Naive B cell (primary cell): ENCODE measurements around the gene CLDN8. TPM values are rescaled to one million over a fixed set of nuclear protein-coding genes. Genes with fewer than 3 reads are reported as not detected.

Experiments
- ATAC-seq, 2 donors: fragments of 150-1000 bp; cut with Tn5 transposase; 2 replicates each; pipeline ENCODE4 v1.10.0; 2021; ENCODE audit warnings: low read depth in 2 of 2, mild to moderate bottlenecking in 2 of 2, moderate library complexity in 2 of 2
- DNase-seq: peaks from one replicate; pipeline ENCODE4 v3.0.0; 2022
- H3K27ac Mint-ChIP-seq, 6 donors: one replicate each; pipeline ENCODE4 v1.8.0; 2020 to 2022; ENCODE audit warnings: mild to moderate bottlenecking in 6 of 6, mixed read lengths in 6 of 6, moderate library complexity in 5 of 6, inconsistent platforms in 2 of 6
- H3K27me3 Mint-ChIP-seq, 3 donors: one replicate each; pipeline ENCODE4 v1.8.0; 2021 to 2022; ENCODE audit warnings: mixed read lengths in 3 of 3, mild to moderate bottlenecking in 1 of 3
- H3K36me3 Mint-ChIP-seq, 2 donors: one replicate each; pipeline ENCODE4 v1.8.0; 2020 to 2022; ENCODE audit warnings: mixed read lengths in 2 of 2, inconsistent platforms in 1 of 2, mild to moderate bottlenecking in 1 of 2
- H3K4me1 Mint-ChIP-seq, 3 donors: one replicate each; pipeline ENCODE4 v1.8.0; 2020 to 2022; ENCODE audit warnings: mixed read lengths in 3 of 3, inconsistent platforms in 1 of 3, mild to moderate bottlenecking in 1 of 3, moderate library complexity in 1 of 3
- H3K4me3 Mint-ChIP-seq, 8 donors: one replicate each; pipeline ENCODE4 v1.8.0; 2020 to 2022; ENCODE audit warnings: mild to moderate bottlenecking in 8 of 8, mixed read lengths in 8 of 8, moderate library complexity in 8 of 8, inconsistent platforms in 2 of 8
- H3K9me3 Mint-ChIP-seq, 7 donors: one replicate each; pipeline ENCODE4 v1.8.0; 2020 to 2022; ENCODE audit warnings: mixed read lengths in 7 of 7, mild to moderate bottlenecking in 5 of 7, inconsistent platforms in 2 of 7, moderate library complexity in 1 of 7
- polyA plus RNA-seq, 6 donors: library from polyadenylated mRNA; unstranded; fragments of 300-500 nt; fragmentation: Illumina TruSeq; gene quantifications; one replicate each; pipeline ENCODE4 v1.2.3, GENCODE V29; 2021; ENCODE audit warnings: low read depth in 6 of 6

The CLDN8 gene
- polyA plus RNA-seq, 6 donors from 2014 or later, result not detected

DNA sequence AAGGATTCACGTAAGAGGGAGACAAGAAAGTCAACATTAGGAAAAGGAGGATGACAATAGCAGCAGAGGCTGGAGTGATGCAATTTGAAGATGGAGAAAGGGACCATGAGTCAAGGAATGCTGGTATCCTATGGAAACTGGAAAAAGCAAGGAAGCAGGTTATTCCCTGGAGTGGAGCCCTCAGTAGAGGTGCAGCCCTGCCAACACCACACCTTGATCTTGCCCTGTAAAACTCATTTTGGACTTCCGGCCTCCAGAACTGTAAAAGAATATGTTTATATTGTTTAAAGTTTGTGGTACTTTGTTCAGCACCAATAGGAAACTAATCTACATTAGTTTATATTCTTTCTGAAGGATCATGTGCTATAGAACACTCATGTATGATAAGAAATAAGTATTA lies 29.7 kb downstream of the CLDN8 start:
- ATAC-seq (no peak), DNase-seq (no peak)
- Mint-ChIP-seq H3K27me3 (no peaks in the 10 kb centered on the region), H3K27ac (no peak overlapping the region), H3K4me3 (no peak overlapping the region), H3K9me3 (peaks cover 0 to 6% (median 0%) of the 10 kb centered on the region in 7 donors), H3K4me1 (no peaks in the 10 kb centered on the region), H3K36me3 (no peaks in the 10 kb centered on the region)

DNA sequence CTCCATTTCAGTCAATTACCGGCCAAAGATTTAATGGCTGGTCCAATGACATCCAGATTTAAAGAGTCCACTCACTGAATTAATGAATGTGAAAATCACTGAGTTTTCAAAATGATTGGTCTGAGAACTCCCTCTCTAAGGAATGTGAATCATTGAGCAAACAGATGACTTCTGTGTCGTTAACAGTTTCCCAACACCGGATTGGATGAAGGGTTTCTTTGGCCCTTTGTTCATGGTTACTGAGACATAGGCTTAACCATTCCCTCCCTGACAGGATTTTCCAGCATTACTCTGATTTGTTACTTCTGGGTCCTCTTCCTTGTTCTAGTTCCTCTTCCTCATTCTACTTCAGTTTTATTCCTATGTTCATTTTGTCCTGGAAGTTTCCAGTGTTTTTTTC lies 47.8 kb downstream of the CLDN8 start:
- DNase-seq (no peak), ATAC-seq (no peak)
- H3K36me3 Mint-ChIP-seq, result no peaks in the 10 kb centered on the region
- H3K9me3 Mint-ChIP-seq, result peaks cover 2 to 14% (median 5%) of the 10 kb centered on the region in 7 donors
- no peak overlapping the region for H3K27ac Mint-ChIP-seq
- no peak overlapping the region for H3K4me3 Mint-ChIP-seq
- no peaks in the 10 kb centered on the region for H3K4me1 Mint-ChIP-seq
- H3K27me3 Mint-ChIP-seq, result no peaks in the 10 kb centered on the region

DNA sequence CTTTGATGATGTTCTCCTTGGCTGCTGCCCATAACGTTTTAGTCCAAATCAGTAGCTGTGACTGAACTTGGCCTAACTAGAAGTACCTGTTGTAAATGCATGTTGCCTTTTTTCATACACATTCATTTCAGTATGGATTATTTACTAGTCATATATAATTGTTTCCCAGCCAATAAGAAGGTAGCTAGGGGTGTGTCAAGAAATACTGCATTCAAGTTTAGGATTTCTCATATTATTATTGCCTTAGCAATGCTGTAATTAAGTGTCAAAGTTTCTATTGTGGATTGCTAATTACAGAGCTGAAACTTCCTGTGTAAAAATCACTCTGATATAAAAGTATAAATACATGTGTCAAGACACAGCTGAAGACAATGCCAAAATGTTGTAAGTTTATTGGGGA lies 49.2 kb downstream of the CLDN8 start, which contains the start of gene CLDN17:
Gene CLDN17, minus strand, starts transcription at position 101 of the 400 bp plus-strand sequence. CDS start 188 bp downstream, outside the sequence.
- ATAC-seq (no peak), DNase-seq (no peak)
- no peak within 1 kb of the TSS for H3K27ac Mint-ChIP-seq
- H3K27me3 Mint-ChIP-seq, result no peaks in the 10 kb centered on the region
- H3K4me3 Mint-ChIP-seq, result no peak within 1 kb of the TSS
- H3K9me3 Mint-ChIP-seq, result peaks cover 0 to 10% (median 2%) of the 10 kb centered on the region in 7 donors
- no peaks in the 10 kb centered on the region for H3K36me3 Mint-ChIP-seq
- H3K4me1 Mint-ChIP-seq, result no peaks in the 10 kb centered on the region

DNA sequence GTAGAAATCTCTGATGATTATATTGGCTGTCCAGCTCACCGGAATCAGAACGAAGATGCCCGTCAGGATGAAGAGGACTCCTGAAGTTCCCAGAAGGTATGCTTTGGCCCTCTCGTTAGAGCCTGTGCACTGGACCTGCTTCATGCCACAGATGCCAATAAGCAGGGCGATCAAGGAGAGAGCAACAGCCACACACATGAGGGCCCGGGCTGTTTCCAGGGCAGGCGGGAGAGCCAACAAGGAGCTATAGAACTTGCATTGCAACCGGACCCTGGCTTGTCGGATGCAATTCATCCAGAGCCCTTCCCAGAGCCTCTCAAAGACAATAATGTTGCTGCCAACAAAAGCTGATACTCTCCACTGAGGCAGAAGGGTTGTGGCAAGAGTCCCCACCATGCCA lies 49.7 kb downstream of the CLDN8 start:
- Mint-ChIP-seq H3K9me3 (peaks cover 0 to 9% (median 2%) of the 10 kb centered on the region in 7 donors), H3K4me3 (no peak overlapping the region), H3K4me1 (no peaks in the 10 kb centered on the region), H3K27me3 (no peaks in the 10 kb centered on the region), H3K36me3 (no peaks in the 10 kb centered on the region), H3K27ac (no peak overlapping the region)
- no peak for ATAC-seq
- DNase-seq, result no peak

DNA sequence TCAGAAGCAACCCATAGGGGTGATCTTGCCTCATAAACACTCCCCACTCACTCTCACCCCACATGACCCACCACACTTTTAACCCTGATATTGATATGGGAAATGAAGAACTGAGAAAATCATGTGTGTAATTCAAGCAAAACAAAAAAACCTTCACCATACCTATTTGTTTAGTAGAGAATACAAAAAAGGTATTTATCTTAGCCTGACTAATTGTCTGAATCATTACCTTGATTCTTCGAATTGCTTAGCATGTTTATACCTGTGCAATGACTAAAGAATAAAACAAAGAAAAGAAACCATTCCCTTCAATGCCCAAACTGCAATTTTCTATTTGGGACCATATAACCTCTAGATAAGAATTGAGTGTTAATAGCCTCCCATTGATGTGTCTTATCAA lies 51.1 kb downstream of the CLDN8 start:
- ATAC-seq, result no peak
- no peak for DNase-seq
- peaks cover 0 to 5% (median 0%) of the 10 kb centered on the region in 7 donors for H3K9me3 Mint-ChIP-seq
- H3K36me3 Mint-ChIP-seq, result no peaks in the 10 kb centered on the region
- no peaks in the 10 kb centered on the region for H3K4me1 Mint-ChIP-seq
- H3K4me3 Mint-ChIP-seq, result peak overlapping the region in 1 of 8 donors; percentile 3
- no peak overlapping the region for H3K27ac Mint-ChIP-seq
- no peaks in the 10 kb centered on the region for H3K27me3 Mint-ChIP-seq

Other genes starting within 250 kb of the CLDN8 start
- gene CLDN17, start 49.3 kb downstream of the CLDN8 start, polyA plus RNA-seq, result not detected
- gene KRTAP24-1, start 66.9 kb upstream of the CLDN8 start, polyA plus RNA-seq, result not detected
- not detected for gene KRTAP25-1, start 73.4 kb upstream of the CLDN8 start, polyA plus RNA-seq
- gene KRTAP26-1, start 104.2 kb upstream of the CLDN8 start, polyA plus RNA-seq, result not detected
- gene KRTAP27-1, start 121.6 kb upstream of the CLDN8 start, polyA plus RNA-seq, result not detected
- not detected for gene KRTAP23-1, start 132.5 kb upstream of the CLDN8 start, polyA plus RNA-seq
- gene KRTAP13-2, start 156.2 kb upstream of the CLDN8 start, polyA plus RNA-seq, result not detected
- not detected for gene KRTAP13-1, start 179.9 kb upstream of the CLDN8 start, polyA plus RNA-seq
- gene KRTAP13-3, start 209.8 kb upstream of the CLDN8 start, polyA plus RNA-seq, result not detected
- not detected for gene KRTAP13-4, start 214.1 kb upstream of the CLDN8 start, polyA plus RNA-seq
- gene KRTAP15-1, start 224.2 kb upstream of the CLDN8 start, polyA plus RNA-seq, result not detected